Skeletal muscle satellite cell (primary cell): ENCODE measurements around the gene DIO1.

Experiments
- H3K27me3 ChIP-seq: 2 replicates; pipeline ENCODE4 v1.7.0; 2013; ENCODE audit warnings: low read length; ENCODE audit not compliant: control insufficient read depth, insufficient read depth
- H3K36me3 ChIP-seq: 2 replicates; pipeline ENCODE4 v1.7.0; 2013; ENCODE audit warnings: mild to moderate bottlenecking, control low read depth, low read length; ENCODE audit not compliant: insufficient read depth
- H3K4me1 ChIP-seq: 2 replicates; pipeline ENCODE4 v1.7.0; 2013; ENCODE audit warnings: low read length; ENCODE audit not compliant: control insufficient read depth, insufficient read depth
- H3K4me2 ChIP-seq: 2 replicates; pipeline ENCODE4 v1.7.0; 2013; ENCODE audit warnings: mild to moderate bottlenecking, low read length
- H3K4me3 ChIP-seq: 2 replicates; pipeline ENCODE4 v1.7.0; 2013; ENCODE audit warnings: low read length
- H3K9ac ChIP-seq: 2 replicates; pipeline ENCODE4 v1.7.0; 2013; ENCODE audit warnings: mild to moderate bottlenecking, low read depth, low read length, moderate library complexity
- H3K9me3 ChIP-seq: replicated peaks from 2 replicates; pipeline ENCODE4 v1.7.0; 2013; ENCODE audit warnings: mild to moderate bottlenecking, control low read depth, low read length

DIO1 gene

GRCh38 chr1:53956308-53957168 lies 62.6 kb downstream of the DIO1 start:
- H3K27me3 ChIP-seq = no peaks in the 10 kb centered on the region
- H3K36me3 ChIP-seq = peaks cover 45% of the 10 kb centered on the region
- H3K4me2 ChIP-seq = peak overlapping the region; percentile 73
- peaks cover 14% of the 10 kb centered on the region for H3K4me1 ChIP-seq
- H3K9me3 ChIP-seq = no peaks in the 10 kb centered on the region
- peak overlapping the region; percentile 63 for H3K9ac ChIP-seq
- H3K4me3 ChIP-seq = no peak overlapping the region

GRCh38 chr1:53957194-53957818 lies 63.3 kb downstream of the DIO1 start:
- H3K36me3 ChIP-seq = peaks cover 45% of the 10 kb centered on the region
- H3K4me1 ChIP-seq = peaks cover 14% of the 10 kb centered on the region
- peak overlapping the region; percentile 63 for H3K9ac ChIP-seq
- no peaks in the 10 kb centered on the region for H3K9me3 ChIP-seq
- no peaks in the 10 kb centered on the region for H3K27me3 ChIP-seq
- peak overlapping the region; percentile 73 for H3K4me2 ChIP-seq
- H3K4me3 ChIP-seq = no peak overlapping the region

GRCh38 chr1:53959664-53960250 lies 65.8 kb downstream of the DIO1 start:
- peaks cover 55% of the 10 kb centered on the region for H3K36me3 ChIP-seq
- H3K9ac ChIP-seq = no peak overlapping the region
- no peaks in the 10 kb centered on the region for H3K9me3 ChIP-seq
- H3K27me3 ChIP-seq = no peaks in the 10 kb centered on the region
- no peak overlapping the region for H3K4me2 ChIP-seq
- peaks cover 14% of the 10 kb centered on the region for H3K4me1 ChIP-seq
- H3K4me3 ChIP-seq = no peak overlapping the region
